OCI-LY7 (cell line): ENCODE results near the gene RPL3. TPM values are rescaled to one million over a fixed set of nuclear protein-coding genes. Genes with fewer than 3 reads are reported as not detected.
"Not testable (repeated sequence)": the region's sequence is repeated elsewhere in the genome, so short reads cannot be mapped to it uniquely, and the experiment has no call there.

Experiments
- BruUV-seq: library from RNA; stranded (reverse); fragments of 400-500 nt; replicated peaks from 2 replicates; lab custom pipeline; 2021; lab: Mats Ljungman, UMichigan
- CTCF ChIA-PET: fragments of 300-600 bp; sonication (Branson Sonifier 250); formaldehyde crosslinking; loops from one replicate; lab custom pipeline; 2022; ENCODE audit warnings: antibody characterized with exemption; ENCODE audit not compliant: unreplicated experiment; lab: Charles Lee
- POLR2A ChIA-PET: fragments of 300-600 bp; sonication (Branson Sonifier 250); formaldehyde crosslinking; loops from one replicate; lab custom pipeline; 2022; ENCODE audit warnings: antibody characterized with exemption; lab: Charles Lee
- DNase-seq: peaks from one replicate; pipeline ENCODE4 v3.0.0-alpha.2; 2015; ENCODE audit warnings: low spot score
- H2AFZ ChIP-seq: fragments of 200-600 bp; sonication (generic), shearing (Covaris generic); 2 replicates; pipeline ENCODE4 v1.6.1; 2014; ENCODE audit warnings: mild to moderate bottlenecking, antibody characterized with exemption, low read length, moderate library complexity
- H3K27ac ChIP-seq: fragments of 200-600 bp; sonication (generic); 2 replicates; pipeline ENCODE4 v1.5.1; 2014; ENCODE audit warnings: mixed run types, low read depth, mild to moderate bottlenecking, moderate library complexity, low read length, inconsistent platforms; ENCODE audit not compliant: poor library complexity, severe bottlenecking
- H3K36me3 ChIP-seq: fragments of 200-600 bp; sonication (generic); 2 replicates; pipeline ENCODE4 v1.6.1; 2014; ENCODE audit warnings: mild to moderate bottlenecking, antibody characterized with exemption, low read length, moderate library complexity, mixed read lengths; ENCODE audit not compliant: insufficient read depth
- H3K4me1 ChIP-seq: fragments of 200-600 bp; sonication (generic); 2 replicates; pipeline ENCODE4 v1.5.1; 2014; ENCODE audit warnings: mild to moderate bottlenecking, low read length; ENCODE audit not compliant: insufficient read depth, poor library complexity, severe bottlenecking
- H3K4me2 ChIP-seq: fragments of 200-600 bp; sonication (generic); 2 replicates; pipeline ENCODE4 v1.6.1; 2014; ENCODE audit warnings: mild to moderate bottlenecking, low read length
- H3K4me3 ChIP-seq: fragments of 200-600 bp; sonication (generic); 2 replicates; pipeline ENCODE4 v1.5.1; 2014; ENCODE audit warnings: mild to moderate bottlenecking, low read depth, low read length; ENCODE audit not compliant: poor library complexity, severe bottlenecking
- H3K79me2 ChIP-seq: fragments of 200-600 bp; sonication (generic); 2 replicates; pipeline ENCODE4 v1.6.1; 2016; ENCODE audit warnings: low read depth, mild to moderate bottlenecking, low read length, moderate library complexity, mixed read lengths; ENCODE audit not compliant: insufficient read depth
- H3K9me2 ChIP-seq: fragments of 200-600 bp; sonication (generic); 2 replicates; pipeline ENCODE4 v1.6.1; 2016; ENCODE audit warnings: mild to moderate bottlenecking, low read length, mixed read lengths; ENCODE audit not compliant: insufficient read depth
- H3K9me3 ChIP-seq: fragments of 200-600 bp; sonication (generic); 2 replicates; pipeline ENCODE4 v1.6.1; 2014; ENCODE audit warnings: mild to moderate bottlenecking, mixed run types, low read length, mixed read lengths
- H4K20me1 ChIP-seq: fragments of 200-600 bp; sonication (generic); 2 replicates; pipeline ENCODE4 v1.6.1; 2014; ENCODE audit warnings: mild to moderate bottlenecking, antibody characterized with exemption, low read length, moderate library complexity, mixed read lengths; ENCODE audit not compliant: insufficient read depth
- CTCF ChIP-seq: fragments of 200-600 bp; sonication (generic); conservative IDR thresholded peaks from 2 replicates; pipeline ENCODE4 v1.5.1; 2014; ENCODE audit warnings: mild to moderate bottlenecking, antibody characterized with exemption, low read length, moderate library complexity, mixed read lengths
- EZH2phosphoT487 ChIP-seq: fragments of 200-600 bp; sonication (generic); IDR thresholded peaks from 2 replicates; pipeline ENCODE4 v1.6.1; 2018; ENCODE audit warnings: low read depth, borderline replicate concordance, mild to moderate bottlenecking, mixed run types, antibody characterized with exemption, low read length, moderate library complexity, mixed read lengths
- intact Hi-C: fragments of 100-400 bp; cut with micrococcal nuclease; formaldehyde crosslinking; loops from one replicate; pipeline ENCODE4 v1.10.0; 2022; ENCODE audit not compliant: unreplicated experiment
- total RNA-seq, 2 experiments: library from RNA; depleted of rRNA in 1 of 2; stranded (reverse); fragments of >200 nt in 1 of 2; shearing (Covaris generic) in 1 of 2; gene quantifications; 2 replicates each; pipeline ENCODE4 v1.2.3, GENCODE V29; 2014 to 2022

The RPL3 gene
- total RNA-seq, 2 experiments from 2014 or later: 2,313 to 2,457 TPM

- intact Hi-C loops: no loop called here
- peaks cover 8% of the 10 kb centered on the region for H3K4me1 ChIP-seq
- CTCF ChIA-PET: no interaction called here
- POLR2A ChIA-PET: interaction anchor here (1.1 kb wide), 1 partner anchor 41 kb away, joined by 3 read pairs; no protein-coding TSS in a partner anchor
- no peaks in the 10 kb centered on the region for H3K36me3 ChIP-seq
- no peaks in the 10 kb centered on the region for H3K9me3 ChIP-seq
- TF ChIP-seq EZH2phosphoT487: no peak
- TF ChIP-seq CTCF: no peak
- H3K27ac ChIP-seq: no peak overlapping the region
- H3K4me3 ChIP-seq: no peak overlapping the region
- H4K20me1 ChIP-seq: no peaks in the 10 kb centered on the region
- H3K4me2 ChIP-seq: no peak overlapping the region
- no peaks in the 10 kb centered on the region for H3K9me2 ChIP-seq
- H2AFZ ChIP-seq: no peak overlapping the region
- no TSS peak for BruUV-seq
- no peaks in the 10 kb centered on the region for H3K79me2 ChIP-seq
- no peak for DNase-seq
Measured at GRCh38 chr22:39359659-39360195, 40.3 kb upstream of the RPL3 start.

- BruUV-seq, H3K4me2 ChIP-seq, H3K9me2 ChIP-seq, H3K36me3 ChIP-seq, H3K4me3 ChIP-seq, H3K79me2 ChIP-seq, H3K9me3 ChIP-seq, H3K4me1 ChIP-seq, CTCF ChIA-PET, POLR2A ChIA-PET, H2AFZ ChIP-seq, H4K20me1 ChIP-seq, DNase-seq, intact Hi-C loops, H3K27ac ChIP-seq: not testable (repeated sequence)
Measured at GRCh38 chr22:39358197-39358596, 38.8 kb upstream of the RPL3 start.

- BruUV-seq, H4K20me1 ChIP-seq, intact Hi-C loops, H3K27ac ChIP-seq, POLR2A ChIA-PET, H3K9me3 ChIP-seq, CTCF ChIA-PET, H3K9me2 ChIP-seq, H3K4me3 ChIP-seq, H3K79me2 ChIP-seq, H2AFZ ChIP-seq, DNase-seq, H3K4me1 ChIP-seq, H3K4me2 ChIP-seq, H3K36me3 ChIP-seq: not testable (repeated sequence)
Measured at GRCh38 chr22:39357110-39358108, 38.0 kb upstream of the RPL3 start.
